Breast epithelium (tissue), 4 donors: ENCODE results near the gene CBX8. TPM values are rescaled to one million over a fixed set of nuclear protein-coding genes. Genes with fewer than 3 reads are reported as not detected.
"Not testable (repeated sequence)": the region's sequence is repeated elsewhere in the genome, so short reads cannot be mapped to it uniquely, and the experiment has no call there.

Source experiments
- DNase-seq, 2 donors: peaks; one replicate each; pipeline ENCODE4 v3.0.0-alpha.2; 2019; ENCODE audit warnings: low spot score in 2 of 2
- H3K27ac ChIP-seq, 2 donors: fragments of 200-600 bp; sonication (generic) in 1 of 2; one replicate each; pipeline ENCODE4 v1.5.1; 2016 to 2019; ENCODE audit warnings: mild to moderate bottlenecking in 1 of 2
- H3K27me3 ChIP-seq, 2 donors: fragments of 200-600 bp; sonication (generic) in 1 of 2; one replicate each; pipeline versions ENCODE4 v1.5.1 to v1.6.0; 2017 to 2019; ENCODE audit warnings: control low read depth in 1 of 2, mild to moderate bottlenecking in 1 of 2
- H3K36me3 ChIP-seq: fragments of 200-600 bp; one replicate; pipeline ENCODE4 v1.5.1; 2019
- H3K4me1 ChIP-seq, 2 donors: fragments of 200-600 bp; sonication (generic); one replicate each; pipeline ENCODE4 v1.5.1; 2016 to 2019; ENCODE audit warnings: control low read depth in 1 of 2
- H3K4me3 ChIP-seq, 3 donors: fragments of 200-600 bp; sonication (generic); 1 replicate in 2 of 3; 2 replicates in 1 of 3; pipeline ENCODE4 v1.5.1; 2016 to 2019; ENCODE audit warnings: mild to moderate bottlenecking in 3 of 3, moderate library complexity in 2 of 3
- H3K9me3 ChIP-seq, 2 donors: fragments of 200-600 bp; sonication (generic) in 1 of 2; one replicate each; pipeline ENCODE4 v1.5.1; 2016 to 2019; ENCODE audit warnings: control low read depth in 1 of 2
- CTCF ChIP-seq, 3 donors: fragments of 450-650 bp; IDR thresholded peaks; one replicate each; pipeline ENCODE4 v1.5.1; 2016 to 2017; ENCODE audit warnings: antibody characterized with exemption in 3 of 3, mild to moderate bottlenecking in 3 of 3, moderate library complexity in 3 of 3
- POLR2A ChIP-seq: fragments of 450-650 bp; IDR thresholded peaks from one replicate; pipeline ENCODE4 v1.6.1; 2016; ENCODE audit warnings: antibody characterized with exemption, mild to moderate bottlenecking, moderate library complexity
- POLR2AphosphoS5 ChIP-seq, 3 donors: sonication (generic); formaldehyde crosslinking; IDR thresholded peaks; one replicate each; pipeline ENCODE4 v1.6.1; 2017; ENCODE audit warnings: antibody characterized with exemption in 3 of 3
- intact Hi-C: fragments of 100-400 bp; cut with DNase I; formaldehyde crosslinking; loops from one replicate; pipeline ENCODE4 v1.15.1; 2023; ENCODE audit warnings: low total_unique reads
- total RNA-seq, 3 donors: library from RNA; depleted of rRNA; stranded (reverse); fragments of >200 nt; gene quantifications; one replicate each; pipeline ENCODE4 v1.1.0, GENCODE V29; 2016

Gene CBX8
- total RNA-seq, 3 donors from 2014 or later, result 1.9 to 9.2 (median 6.7) TPM

- TF ChIP-seq POLR2AphosphoS5 (IDR thresholded peaks at IDR 0.05) (no peak), POLR2A (no peak), CTCF (IDR thresholded peaks at IDR 0.05) (no peak)
- Histone ChIP-seq H3K4me1 (peaks cover 0 to 6% of the 10 kb centered on the region in 2 donors), H3K27ac (peak within 1 kb of the TSS; percentile 48 to 83), H3K4me3 (peak within 1 kb of the TSS; percentile 55 to 93 (median 70)), H3K27me3 (peaks cover 4 to 44% of the 10 kb centered on the region in 2 donors), H3K36me3 (no peaks in the 10 kb centered on the region), H3K9me3 (no peaks in the 10 kb centered on the region)
- peak in 1 of 2 donors; percentile 68 for DNase-seq
- intact Hi-C loops, result no loop called here
Observed at GRCh38 chr17:79777894-79778503, 18.9 kb downstream of the CBX8 start, which contains the start of gene CBX2. Gene CBX2, plus strand, starts transcription at chr17:79778148. Its CDS starts 88 bp downstream, at chr17:79778236.

GRCh38 chr17:79777120-79777893, 19.6 kb downstream of the CBX8 start:
- no peaks in the 10 kb centered on the region for H3K36me3 ChIP-seq
- DNase-seq, result no peak
- peak overlapping the region; percentile 48 to 83 for H3K27ac ChIP-seq
- no peak for TF ChIP-seq CTCF (IDR thresholded peaks at IDR 0.05)
- no peak for TF ChIP-seq POLR2A
- no peak for TF ChIP-seq POLR2AphosphoS5 (IDR thresholded peaks at IDR 0.05)
- H3K9me3 ChIP-seq, result no peaks in the 10 kb centered on the region
- intact Hi-C loops, result no loop called here
- H3K4me3 ChIP-seq, result peak overlapping the region; percentile 47 to 93 (median 70)
- H3K27me3 ChIP-seq, result peaks cover 4 to 50% of the 10 kb centered on the region in 2 donors
- peaks cover 0 to 6% of the 10 kb centered on the region in 2 donors for H3K4me1 ChIP-seq

GRCh38 chr17:79776376-79777119, 20.3 kb downstream of the CBX8 start:
- H3K4me1 ChIP-seq, result peaks cover 0 to 6% of the 10 kb centered on the region in 2 donors
- no peaks in the 10 kb centered on the region for H3K36me3 ChIP-seq
- H3K27ac ChIP-seq, result no peak overlapping the region
- no peak for DNase-seq
- peaks cover 4 to 58% of the 10 kb centered on the region in 2 donors for H3K27me3 ChIP-seq
- H3K4me3 ChIP-seq, result peak overlapping the region in 2 of 3 donors; percentile 70 to 93
- intact Hi-C loops, result no loop called here
- H3K9me3 ChIP-seq, result no peaks in the 10 kb centered on the region
- TF ChIP-seq POLR2AphosphoS5 (IDR thresholded peaks at IDR 0.05) (no peak), POLR2A (no peak), CTCF (IDR thresholded peaks at IDR 0.05) (no peak)

- TF ChIP-seq POLR2A, result no peak
- intact Hi-C loops, result no loop called here
- peaks cover 4 to 61% of the 10 kb centered on the region in 2 donors for H3K27me3 ChIP-seq
Observed at GRCh38 chr17:79775632-79776031, 21.2 kb downstream of the CBX8 start.

GRCh38 chr17:79774561-79774975, 22.3 kb downstream of the CBX8 start:
- Histone ChIP-seq H3K27me3 (peaks cover 4 to 61% of the 10 kb centered on the region in 2 donors), H3K4me1 (peaks cover 0 to 6% of the 10 kb centered on the region in 2 donors), H3K4me3 (no peak overlapping the region), H3K9me3 (no peaks in the 10 kb centered on the region), H3K36me3 (no peaks in the 10 kb centered on the region), H3K27ac (no peak overlapping the region)
- intact Hi-C loops, result no loop called here
- TF ChIP-seq CTCF (IDR thresholded peaks at IDR 0.05) (no peak), POLR2A (no peak)
- DNase-seq, result no peak

More at GRCh38 chr17:79775632-79776031, 21.2 kb downstream of the CBX8 start:
- Histone ChIP-seq H3K4me3 (no peak overlapping the region), H3K27ac (no peak overlapping the region), H3K9me3 (no peaks in the 10 kb centered on the region), H3K36me3 (no peaks in the 10 kb centered on the region), H3K4me1 (peaks cover 0 to 6% of the 10 kb centered on the region in 2 donors)
- DNase-seq, result no peak

- H3K27me3 ChIP-seq, result peaks cover 0 to 61% of the 10 kb centered on the region in 2 donors
- not testable (repeated sequence) for DNase-seq
Observed at GRCh38 chr17:79772726-79773125, 24.2 kb downstream of the CBX8 start.

More at GRCh38 chr17:79772726-79773125, 24.2 kb downstream of the CBX8 start:
- H3K9me3 ChIP-seq, H3K27ac ChIP-seq, H3K4me1 ChIP-seq, intact Hi-C loops, H3K4me3 ChIP-seq, H3K36me3 ChIP-seq: not testable (repeated sequence)
